Measurements from ENCODE around the gene CELF1. TPM values are rescaled to one million over a fixed set of nuclear protein-coding genes. Genes with fewer than 3 reads are reported as not detected.

Gene CELF1
- total and polyA plus RNA-seq, 10 of the 15 experiments (the other 5 are each of a cell fraction or from before 2014, with no cell fraction given) = 35.3 to 128 (median 85.7) TPM

DNA sequence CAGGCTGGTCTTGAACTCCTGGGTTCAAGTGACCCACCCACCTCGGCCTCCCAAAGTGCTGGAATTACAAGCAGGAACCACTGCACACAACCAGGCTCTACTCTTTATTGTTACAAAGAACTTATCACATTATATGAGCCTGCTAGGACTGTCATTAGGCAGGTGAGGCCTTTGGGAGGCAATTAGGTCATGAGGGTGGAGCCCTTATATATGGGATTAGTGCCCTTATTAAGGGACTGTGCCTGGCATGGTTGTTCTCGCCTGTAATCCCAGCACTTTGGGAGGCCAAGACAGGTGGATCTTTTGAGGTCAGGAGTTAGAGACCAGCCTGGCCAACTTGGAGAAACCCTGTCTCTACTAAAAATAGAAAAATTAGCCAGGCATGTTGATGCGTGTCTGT, 116.2 kb downstream of the CELF1 start:
- WGBS (ENCODE audit: insufficient coverage, insufficient replicate concordance, low lambda C conversion rate, missing lambda C conversion rate) = 77% methylated on average over 3 of the region's 3 CpGs
- ChIA-PET POLR2A (no interaction called here), CTCF (no interaction called here), RAD21 (ENCODE audit: unreplicated experiment) (no interaction called here), SMC1A (ENCODE audit: uncharacterized antibody, unreplicated experiment) (no interaction called here)
- no peak overlapping the region for H3K27ac ChIP-seq (ENCODE audit: control insufficient read depth, insufficient read depth)
- DNase-seq (ENCODE audit: low read depth, low spot score) (no peak), FAIRE-seq (no peak), ATAC-seq (no peak)
- H3K27me3 ChIP-seq (replicated peaks in 1 of 2; ENCODE audit: control insufficient read depth in 2 of 2, insufficient read depth in 2 of 2, low read length in 1 of 2) = no peaks in the 10 kb centered on the region; a peak in 1 of 4 replicates
- H3K4me3 ChIP-seq = no peak overlapping the region
- H3K36me3 ChIP-seq (ENCODE audit: control insufficient read depth in 2 of 2, insufficient read depth in 2 of 2, low read length in 1 of 2) = no peaks in the 10 kb centered on the region
- TF ChIP-seq NFIC (IDR thresholded peaks at IDR 0.05; ENCODE audit: low read depth, low read length) (no peak), ATF2 (IDR thresholded peaks at IDR 0.05; ENCODE audit: low read length) (no peak), SRF (IDR thresholded peaks at IDR 0.05; ENCODE audit: low read depth in 2 of 2, low read length in 2 of 2) (no peak), STAT3 (IDR thresholded peaks at IDR 0.05; ENCODE audit: low read depth, low read length) (no peak), SUZ12 (IDR thresholded peaks at IDR 0.05; ENCODE audit: unreplicated experiment) (no peak), KLF5 (IDR thresholded peaks at IDR 0.05; ENCODE audit: partially characterized antibody) (no peak), MXI1 (IDR thresholded peaks at IDR 0.05; ENCODE audit: low read depth, low read length) (no peak), CHD1 (IDR thresholded peaks at IDR 0.05; ENCODE audit: low read depth, low read length) (no peak), MTA3 (IDR thresholded peaks at IDR 0.05; ENCODE audit: borderline replicate concordance, low read length) (no peak), POLR2AphosphoS2 (IDR thresholded peaks at IDR 0.05; ENCODE audit: low read depth, low read length) (no peak), BCL3 (IDR thresholded peaks at IDR 0.05; ENCODE audit: borderline replicate concordance, insufficient read depth, low read depth, low read length, poor library complexity, severe bottlenecking) (no peak), E4F1 (IDR thresholded peaks at IDR 0.05; ENCODE audit: borderline replicate concordance, partially characterized antibody) (no peak), CREM (IDR thresholded peaks at IDR 0.05; ENCODE audit: low read depth) (no peak), RBBP5 (conservative IDR thresholded peaks at IDR 0.05) (no peak), RUNX3 (IDR thresholded peaks at IDR 0.05; ENCODE audit: low read length) (no peak), ZBED1 (IDR thresholded peaks at IDR 0.05; ENCODE audit: borderline replicate concordance) (no peak), HDGF (IDR thresholded peaks at IDR 0.05) (no peak), CREB1 (IDR thresholded peaks at IDR 0.05; ENCODE audit: low read depth) (no peak)
- TF ChIP-seq, protein P1, sequence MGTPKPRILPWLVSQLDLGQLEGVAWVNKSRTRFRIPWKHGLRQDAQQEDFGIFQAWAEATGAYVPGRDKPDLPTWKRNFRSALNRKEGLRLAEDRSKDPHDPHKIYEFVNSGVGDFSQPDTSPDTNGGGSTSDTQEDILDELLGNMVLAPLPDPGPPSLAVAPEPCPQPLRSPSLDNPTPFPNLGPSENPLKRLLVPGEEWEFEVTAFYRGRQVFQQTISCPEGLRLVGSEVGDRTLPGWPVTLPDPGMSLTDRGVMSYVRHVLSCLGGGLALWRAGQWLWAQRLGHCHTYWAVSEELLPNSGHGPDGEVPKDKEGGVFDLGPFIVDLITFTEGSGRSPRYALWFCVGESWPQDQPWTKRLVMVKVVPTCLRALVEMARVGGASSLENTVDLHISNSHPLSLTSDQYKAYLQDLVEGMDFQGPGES (IDR thresholded peaks at IDR 0.05) = no peak
- H3K9me3 ChIP-seq (replicated peaks; ENCODE audit: control insufficient read depth, insufficient read depth, low read length) = no peaks in the 10 kb centered on the region
- BruUV-seq (replicated peaks) = no TSS peak
- no peak overlapping the region for H3K9ac ChIP-seq (ENCODE audit: control insufficient read depth, insufficient read depth, low read length)
- H2AFZ ChIP-seq (ENCODE audit: control insufficient read depth, low read depth, low read length) = no peak overlapping the region
- intact Hi-C loops (cut with micrococcal nuclease; ENCODE audit: unreplicated experiment) (no loop called here), in situ Hi-C loops (cut with MboI) (no loop called here)
- no peaks in the 10 kb centered on the region for H3K4me1 ChIP-seq (ENCODE audit: control insufficient read depth, insufficient read depth, low read length)
- H3K79me2 ChIP-seq (ENCODE audit: control insufficient read depth, insufficient read depth, low read length) = no peaks in the 10 kb centered on the region
- no peak overlapping the region for H3K4me2 ChIP-seq (ENCODE audit: control insufficient read depth, insufficient read depth)
- H4K20me1 ChIP-seq (ENCODE audit: control insufficient read depth, insufficient read depth) = no peaks in the 10 kb centered on the region
